NCI-H748 treated with DMSO at 0.1 percent for 48 hours (cell line): ENCODE data around the gene SLC1A2.

Source experiments
- DNase-seq: peaks from one replicate; lab custom pipeline; 2025; lab: John Stamatoyannopoulos, UW

SLC1A2 gene

DNA sequence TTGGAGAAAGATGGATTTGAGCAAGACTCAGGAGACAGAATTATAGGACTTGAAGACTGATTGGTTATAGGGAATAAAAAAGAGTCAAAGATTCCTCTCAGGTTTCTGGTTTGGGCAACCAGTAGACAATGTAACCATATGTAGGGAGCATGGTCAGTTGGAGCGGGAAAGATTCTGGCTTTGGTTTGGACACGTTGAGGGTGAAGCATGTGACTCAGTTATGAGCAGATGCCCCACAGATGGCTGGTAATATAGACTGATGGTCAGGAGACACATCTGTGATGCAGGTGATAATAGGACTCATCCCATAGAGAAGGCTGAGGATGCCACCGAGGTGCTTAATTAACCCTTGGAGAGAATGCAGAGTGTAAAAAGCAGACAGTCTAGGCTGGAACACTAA is 148.3 kb downstream of the SLC1A2 start:
- DNase-seq, result no peak

DNA sequence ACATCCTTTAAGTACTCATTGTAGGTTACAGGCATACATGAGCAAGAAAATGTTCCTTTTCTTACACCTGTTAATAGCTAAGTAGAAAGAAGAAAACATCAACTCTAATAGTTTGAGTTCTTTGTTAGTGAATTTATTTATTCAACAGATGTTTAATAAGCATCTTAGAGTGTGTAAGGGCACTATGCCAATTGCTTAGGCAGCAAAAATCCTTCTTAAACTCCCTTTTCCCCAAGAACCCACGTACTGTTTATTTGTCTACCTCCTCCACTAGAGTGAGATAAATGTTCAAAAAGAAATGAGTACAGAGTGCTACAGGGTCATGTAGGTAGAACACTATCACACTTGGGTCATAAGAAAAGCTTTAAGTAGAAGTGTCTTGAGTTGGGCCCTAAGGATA is 149.0 kb downstream of the SLC1A2 start:
- no peak for DNase-seq

DNA sequence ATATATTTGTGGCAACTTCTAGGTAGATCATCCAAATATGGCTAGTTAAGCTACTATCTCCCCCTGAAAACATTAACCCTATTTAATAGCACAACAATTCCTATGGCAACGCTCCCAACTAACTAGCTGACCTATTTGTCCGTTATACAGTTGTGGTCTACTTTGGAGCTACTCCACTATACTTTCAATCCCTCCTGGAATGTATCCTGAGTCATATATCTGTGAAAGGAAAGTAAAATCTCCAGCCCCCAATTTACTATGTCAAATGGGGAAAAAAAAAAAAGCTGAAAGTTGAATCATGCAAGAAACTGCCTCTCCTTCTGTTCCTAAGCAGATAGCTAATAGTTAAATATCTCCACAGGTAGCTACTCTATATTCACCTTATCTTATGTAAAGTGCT is 151.9 kb downstream of the SLC1A2 start:
- no peak for DNase-seq

DNA sequence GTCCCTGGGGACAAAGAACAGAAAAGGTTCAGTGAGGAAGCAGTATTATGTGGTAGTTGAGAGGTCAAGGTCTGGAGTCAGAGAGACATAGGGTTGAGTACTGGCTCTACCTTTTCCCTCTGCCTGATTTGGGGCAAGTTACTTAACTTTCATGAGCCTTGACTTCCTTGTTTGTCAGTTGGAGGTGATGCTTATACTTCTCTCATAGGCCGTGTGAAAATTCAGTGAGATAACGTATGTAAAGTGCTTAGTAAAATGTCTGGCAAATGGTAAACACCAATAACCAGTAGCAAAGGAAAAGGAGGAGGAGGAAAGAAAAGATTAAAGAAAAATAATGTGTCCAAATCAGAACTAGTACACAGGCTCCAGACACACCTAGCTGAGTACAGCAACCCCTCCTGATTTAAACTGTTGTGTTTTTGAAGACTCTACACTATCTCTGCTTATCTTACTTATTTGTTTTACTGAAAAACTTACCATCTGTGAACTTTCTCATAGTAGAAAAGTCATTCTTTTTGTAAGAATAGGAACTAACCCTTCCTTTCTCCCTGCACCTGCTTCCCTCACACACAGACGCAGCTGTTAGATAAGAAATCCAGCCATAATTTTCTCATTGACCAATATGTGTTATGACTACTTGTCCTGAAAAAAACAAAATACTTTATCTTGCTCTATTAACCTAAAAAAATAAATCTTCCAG is 153.5 kb downstream of the SLC1A2 start:
- DNase-seq, result no peak

- no peak for DNase-seq
Observed at GRCh38 chr11:35262735-35263134, 156.6 kb downstream of the SLC1A2 start.

DNA sequence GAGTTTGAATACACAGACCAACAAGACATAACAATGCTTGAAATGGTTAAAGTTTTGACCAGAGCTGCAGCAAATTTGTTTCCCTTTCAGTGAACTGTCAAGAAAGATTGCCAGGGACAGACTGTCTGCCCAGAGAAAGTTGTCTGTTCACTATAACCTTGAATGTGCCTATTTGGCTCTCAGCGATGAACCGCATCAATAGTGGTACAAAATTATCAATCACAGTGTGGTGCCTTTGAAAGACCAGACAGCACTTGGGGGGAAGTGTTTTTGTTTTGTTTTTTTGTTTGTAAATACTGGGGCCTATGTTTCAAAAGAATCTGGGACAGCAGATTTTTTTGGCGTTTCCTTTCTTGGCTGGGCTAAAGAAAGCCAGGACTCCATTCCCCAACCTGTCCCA is 157.3 kb downstream of the SLC1A2 start:
- no peak for DNase-seq

DNA sequence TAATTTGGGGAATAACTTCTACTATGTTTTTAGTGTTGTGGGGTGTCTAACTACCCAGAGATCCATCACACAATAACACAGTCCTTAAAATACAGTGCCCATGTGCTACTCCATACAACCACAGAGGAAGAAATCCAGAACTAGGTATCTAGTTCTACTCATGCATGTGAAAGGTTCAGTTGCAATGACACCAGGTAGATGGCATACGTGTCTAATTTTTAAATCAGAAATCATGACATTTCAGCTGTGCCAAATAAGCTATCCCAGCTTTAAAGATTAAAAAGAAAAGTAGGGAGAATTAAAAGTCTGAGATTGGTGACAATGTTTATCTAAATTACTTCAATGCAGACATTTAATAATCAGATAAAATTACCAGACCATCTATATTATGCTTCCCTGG is 158.2 kb downstream of the SLC1A2 start:
- no peak for DNase-seq

DNA sequence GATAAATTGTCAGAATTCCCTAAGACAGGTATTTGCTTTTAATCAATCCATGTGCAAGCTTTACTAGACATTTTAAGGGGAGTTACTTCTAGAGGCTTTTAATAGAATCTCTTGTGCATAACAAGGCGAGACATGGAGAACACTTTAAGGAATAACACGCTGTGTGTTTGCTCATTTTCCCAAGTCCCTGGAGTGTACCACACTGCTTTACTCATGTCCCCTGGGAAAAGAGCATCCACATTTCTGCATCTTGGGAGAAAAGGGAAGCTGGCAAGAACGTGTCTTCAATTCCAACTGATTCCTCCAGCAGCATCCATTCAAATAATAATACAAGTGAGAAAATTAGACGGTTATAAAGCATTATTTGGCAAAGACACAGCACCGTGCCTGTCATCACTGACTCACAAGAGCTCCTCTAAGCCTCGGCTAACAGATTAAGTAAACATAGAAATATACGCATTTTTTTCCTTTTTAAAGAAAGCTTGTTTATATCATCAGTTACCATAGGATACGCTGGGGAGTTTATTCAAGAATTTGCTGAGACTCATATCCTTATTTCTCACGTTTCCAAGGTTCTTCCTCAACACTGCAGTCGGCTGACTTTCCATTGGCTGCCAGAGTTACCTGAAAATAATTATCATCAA is 158.9 kb downstream of the SLC1A2 start:
- no peak for DNase-seq

DNA sequence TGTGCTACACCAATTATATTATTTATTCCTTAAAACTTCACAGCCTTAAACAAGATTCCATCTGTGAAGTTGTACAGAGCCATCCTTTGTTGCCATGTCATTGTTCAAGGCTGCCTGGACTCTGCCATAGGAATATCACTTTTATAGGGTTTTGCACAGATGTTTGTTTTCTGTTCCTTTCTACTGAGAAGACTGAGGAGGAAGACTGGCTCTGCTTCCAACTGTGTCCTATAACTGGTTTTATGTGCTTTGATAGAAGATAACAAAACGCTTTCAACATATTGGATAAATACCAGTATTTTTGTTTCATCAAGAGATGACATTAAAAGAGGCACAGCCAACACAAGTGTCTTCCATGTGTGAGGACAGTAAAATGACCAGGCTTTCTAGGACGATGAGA is 159.8 kb downstream of the SLC1A2 start:
- no peak for DNase-seq

DNA sequence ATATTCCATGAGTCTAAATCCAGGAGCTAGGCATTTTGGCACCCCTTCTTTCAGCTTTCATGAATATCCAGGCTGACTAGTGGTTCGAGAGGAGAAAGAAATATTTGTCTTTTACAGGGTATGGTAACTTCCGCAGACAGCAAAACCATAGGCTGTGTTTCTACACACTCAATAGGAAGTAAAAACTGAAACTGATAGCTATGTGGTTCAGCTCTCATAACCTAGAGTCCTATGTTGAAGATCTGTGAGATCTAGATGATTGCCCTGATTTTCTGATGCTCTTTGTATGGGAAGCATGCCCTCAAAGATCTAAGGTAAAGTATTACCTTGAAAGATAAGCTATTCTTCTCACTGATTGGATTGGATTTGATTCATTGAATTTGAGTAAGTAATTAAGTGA is 162.1 kb downstream of the SLC1A2 start:
- DNase-seq, result no peak

DNA sequence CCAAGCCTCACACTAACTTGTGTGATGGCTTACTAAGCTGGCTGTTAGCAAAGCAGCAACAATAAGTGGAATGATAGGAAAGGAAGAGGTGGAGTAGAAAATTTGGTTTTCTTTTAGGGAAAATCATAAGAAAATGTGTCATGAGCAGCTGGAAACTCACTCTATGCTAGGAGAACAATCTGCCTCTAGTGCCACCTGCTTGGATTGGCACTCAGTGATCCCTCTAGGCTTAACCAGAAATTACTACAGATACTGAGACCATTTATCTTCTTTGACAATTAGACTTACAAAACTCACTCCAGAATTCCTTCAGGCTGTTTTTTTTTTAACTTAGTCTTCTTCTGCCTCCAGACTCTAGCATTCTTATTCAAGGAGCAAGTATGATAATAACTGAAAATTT is 163.1 kb downstream of the SLC1A2 start:
- DNase-seq, result no peak

GRCh38 chr11:35255514-35255913 is 163.8 kb downstream of the SLC1A2 start:
- no peak for DNase-seq

DNA sequence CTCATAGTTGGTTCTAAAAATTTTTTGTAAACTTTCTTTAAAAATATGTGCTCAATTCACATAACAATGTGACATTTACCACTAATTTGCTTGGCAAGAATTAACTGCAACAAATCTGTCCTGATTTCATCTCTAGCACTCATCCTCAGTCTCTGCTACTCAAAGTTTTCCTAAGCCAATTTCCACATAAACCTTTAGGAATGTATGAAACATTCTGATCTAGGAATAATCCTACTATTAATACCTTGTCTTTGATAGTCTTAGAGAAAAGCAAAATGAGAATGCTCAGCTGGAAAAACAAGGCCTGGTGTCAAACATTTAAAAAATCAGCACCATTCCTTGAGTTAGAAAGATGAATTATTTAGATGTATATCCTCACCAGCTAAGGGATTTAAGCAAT is 166.1 kb downstream of the SLC1A2 start:
- DNase-seq, result no peak

DNA sequence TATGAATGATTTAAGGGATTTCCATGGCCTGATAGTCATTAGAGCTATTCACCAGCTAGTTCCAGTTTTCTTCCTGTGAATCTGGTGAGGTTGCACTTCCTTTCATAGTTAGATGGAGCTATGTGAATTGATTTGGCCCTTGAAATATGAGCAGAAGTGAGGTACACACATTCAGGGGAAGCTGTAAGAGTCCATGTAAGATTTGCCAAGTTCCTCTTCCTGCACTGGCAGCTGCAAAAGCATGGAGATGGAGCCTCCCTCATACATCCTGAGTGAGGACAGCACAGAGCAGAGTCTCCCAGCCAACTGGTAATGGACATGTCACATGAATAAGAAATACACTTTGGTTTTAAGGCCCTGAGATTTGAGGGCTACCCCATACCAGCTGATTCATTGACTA is 168.7 kb downstream of the SLC1A2 start:
- DNase-seq, result no peak

GRCh38 chr11:35250192-35250591 is 169.2 kb downstream of the SLC1A2 start:
- DNase-seq, result no peak

- DNase-seq, result no peak
Observed at GRCh38 chr11:35248558-35249323, 170.6 kb downstream of the SLC1A2 start.

GRCh38 chr11:35247863-35248262 is 171.5 kb downstream of the SLC1A2 start:
- no peak for DNase-seq

DNA sequence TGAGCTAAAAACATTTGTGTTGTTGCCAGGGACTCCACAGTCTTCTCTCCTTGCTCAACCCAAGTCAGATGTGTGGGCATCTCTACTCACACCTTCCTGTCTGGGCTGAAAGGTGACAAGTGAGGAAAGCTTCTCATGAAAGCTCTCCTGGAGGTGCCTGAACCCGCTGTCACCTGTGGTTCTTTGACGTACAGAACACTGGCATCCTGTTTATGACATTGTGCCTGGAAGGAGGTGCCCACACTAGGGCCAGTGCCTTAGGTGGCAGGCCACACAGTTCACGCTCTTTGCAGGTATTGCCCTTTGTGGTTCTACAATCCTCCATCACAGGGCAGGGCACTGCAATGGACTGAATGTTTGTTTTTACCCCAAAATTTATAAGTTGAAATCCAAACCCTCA is 171.9 kb downstream of the SLC1A2 start:
- no peak for DNase-seq

DNA sequence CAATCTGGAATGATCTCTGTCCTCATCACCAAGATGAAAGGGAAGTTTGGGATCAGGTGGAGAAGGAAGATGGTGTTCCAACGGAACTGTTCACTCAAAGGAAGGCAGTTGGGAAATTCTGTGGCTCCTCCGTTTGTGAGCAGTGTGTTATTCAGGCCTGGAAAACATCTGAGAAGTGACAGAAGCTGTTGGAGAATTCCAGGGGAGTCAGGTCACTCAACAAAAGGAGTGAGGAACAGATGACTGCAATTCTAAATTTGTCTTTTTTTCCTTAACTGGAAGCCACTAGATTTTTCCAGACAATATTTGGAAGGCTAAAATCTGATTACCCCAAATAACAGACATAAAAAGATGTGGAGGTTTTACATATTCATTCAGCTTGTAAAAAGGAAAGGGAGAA is 172.6 kb downstream of the SLC1A2 start:
- DNase-seq, result no peak

DNA sequence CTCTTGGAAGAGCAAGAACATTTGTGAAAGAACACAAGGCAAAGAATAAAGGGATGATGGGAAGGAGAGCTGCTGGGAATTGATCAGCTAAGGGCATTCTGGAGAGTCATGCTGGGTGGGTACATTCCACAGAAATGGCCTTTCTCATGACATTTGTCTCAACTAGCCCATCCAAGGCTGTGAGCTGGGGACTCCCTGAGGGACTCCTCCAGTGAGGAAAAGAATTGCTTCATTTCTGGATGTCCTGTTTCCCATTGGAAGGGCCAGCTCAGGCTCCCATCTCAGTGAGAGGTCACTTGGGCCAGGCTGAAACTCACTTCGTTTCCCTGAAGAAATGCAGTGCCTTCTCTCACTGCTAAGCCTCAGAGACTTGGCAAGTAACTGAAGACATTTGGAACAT is 173.6 kb downstream of the SLC1A2 start:
- no peak for DNase-seq

DNA sequence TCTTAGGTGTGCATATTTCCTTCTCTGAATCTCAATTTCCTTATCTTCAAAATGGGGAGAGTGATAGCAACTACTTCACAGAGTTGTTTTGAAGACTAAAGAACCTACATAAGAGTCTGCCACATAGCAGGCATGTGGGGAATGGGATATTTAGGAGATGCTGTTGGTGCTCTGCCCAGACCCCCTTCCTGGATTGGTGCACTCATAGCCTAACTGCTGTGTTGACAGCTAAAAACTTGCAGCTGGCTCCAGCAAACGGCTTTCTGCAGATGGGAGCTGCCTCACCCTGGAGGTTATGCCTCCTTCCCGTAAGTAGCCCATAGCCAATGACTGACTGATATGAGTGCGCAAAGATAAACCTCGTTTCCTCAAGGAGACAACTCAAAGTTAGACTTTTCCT is 174.3 kb downstream of the SLC1A2 start:
- no peak for DNase-seq

GRCh38 chr11:35243774-35244173 is 175.6 kb downstream of the SLC1A2 start:
- no peak for DNase-seq
